ENCODE measurements around the gene C2CD3. TPM values are rescaled to one million over a fixed set of nuclear protein-coding genes. Genes with fewer than 3 reads are reported as not detected.

The C2CD3 gene
- total RNA-seq, 1 experiment from 2014 or later = 18.7 TPM

DNA sequence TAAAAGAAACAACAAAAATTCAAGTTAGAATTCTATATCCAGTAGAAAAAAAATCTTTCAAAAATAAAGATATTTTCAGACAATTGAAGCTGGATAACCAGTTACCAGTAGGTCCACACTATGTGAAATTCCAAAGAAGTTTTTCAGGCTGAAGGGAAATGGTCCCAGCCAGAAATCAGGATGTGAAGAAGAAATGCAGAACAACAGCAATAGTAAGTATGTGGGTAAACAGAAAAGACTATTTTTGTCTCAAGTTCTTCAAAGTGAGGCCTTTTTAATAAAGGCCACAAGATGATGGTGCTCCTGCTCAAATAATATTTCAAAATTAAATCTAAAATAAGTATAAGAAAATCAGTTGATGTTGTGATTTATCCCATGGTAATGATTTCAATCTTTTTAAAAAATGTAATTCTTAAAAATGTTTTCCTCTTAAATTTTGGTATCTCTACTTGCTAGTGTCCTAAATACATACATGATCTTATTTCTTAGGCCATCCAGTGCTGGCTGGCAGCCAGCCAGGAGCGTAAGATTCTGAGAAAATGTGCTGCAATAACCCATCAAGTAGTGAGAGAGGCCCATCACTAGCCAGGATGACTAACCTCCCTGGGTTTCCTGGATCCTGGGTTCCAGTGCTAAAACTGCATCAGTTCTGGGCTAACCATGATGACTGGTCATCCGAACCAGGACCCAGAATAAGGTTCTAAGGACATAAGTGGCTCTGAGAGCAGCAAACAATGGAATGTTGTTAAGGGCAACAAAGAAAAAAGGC lies 146.4 kb downstream of the C2CD3 start (continued):
- TF ChIP-seq TP53 (CRISPR knock-in tag; IDR thresholded peaks at IDR 0.05) = no peak
- TF ChIP-seq, protein P1, sequence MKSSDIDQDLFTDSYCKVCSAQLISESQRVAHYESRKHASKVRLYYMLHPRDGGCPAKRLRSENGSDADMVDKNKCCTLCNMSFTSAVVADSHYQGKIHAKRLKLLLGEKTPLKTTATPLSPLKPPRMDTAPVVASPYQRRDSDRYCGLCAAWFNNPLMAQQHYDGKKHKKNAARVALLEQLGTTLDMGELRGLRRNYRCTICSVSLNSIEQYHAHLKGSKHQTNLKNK (CRISPR knock-in tag; IDR thresholded peaks at IDR 0.05) = no peak

DNA sequence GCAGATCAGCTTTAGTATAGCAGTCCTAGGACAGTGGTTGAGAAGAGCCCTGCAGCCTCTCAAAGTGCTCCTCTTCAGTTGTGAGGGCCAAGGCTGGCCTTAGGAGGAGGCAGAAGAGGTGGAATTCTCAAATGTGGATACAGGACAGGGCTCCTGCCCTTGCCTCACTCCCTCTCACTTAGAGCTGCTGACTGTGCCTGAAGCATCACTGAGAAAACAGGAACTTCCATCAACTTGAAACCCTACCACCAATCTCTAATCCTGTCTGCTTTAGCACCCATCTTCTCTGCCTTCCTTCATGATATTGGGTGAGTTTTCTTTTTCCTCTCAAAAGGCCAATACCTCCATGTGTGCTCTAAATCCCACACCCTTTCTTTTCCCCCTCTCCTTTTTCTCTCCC lies 147.5 kb downstream of the C2CD3 start:
- ATAC-seq (no peak), DNase-seq (ENCODE audit: low spot score) (no peak)
- POLR2A ChIA-PET = no interaction called here
- Mint-ChIP-seq H3K27ac (no peak overlapping the region), H3K36me3 (peaks cover 5% of the 10 kb centered on the region; the same call in 1 of the 2 replicates), H3K4me3 (no peak overlapping the region), H3K4me1 (peaks cover 6% of the 10 kb centered on the region), H3K27me3 (ENCODE audit: low read depth) (no peaks in the 10 kb centered on the region), H3K9me3 (no peaks in the 10 kb centered on the region)
- no peak for TF ChIP-seq GTF2I (CRISPR knock-in tag; conservative IDR thresholded peaks at IDR 0.05)
- no peak for TF ChIP-seq ZNF121 (CRISPR knock-in tag; IDR thresholded peaks at IDR 0.05)
- no peak for TF ChIP-seq RELA (CRISPR knock-in tag; IDR thresholded peaks at IDR 0.05; ENCODE audit: borderline replicate concordance)
- TF ChIP-seq, protein P2, sequence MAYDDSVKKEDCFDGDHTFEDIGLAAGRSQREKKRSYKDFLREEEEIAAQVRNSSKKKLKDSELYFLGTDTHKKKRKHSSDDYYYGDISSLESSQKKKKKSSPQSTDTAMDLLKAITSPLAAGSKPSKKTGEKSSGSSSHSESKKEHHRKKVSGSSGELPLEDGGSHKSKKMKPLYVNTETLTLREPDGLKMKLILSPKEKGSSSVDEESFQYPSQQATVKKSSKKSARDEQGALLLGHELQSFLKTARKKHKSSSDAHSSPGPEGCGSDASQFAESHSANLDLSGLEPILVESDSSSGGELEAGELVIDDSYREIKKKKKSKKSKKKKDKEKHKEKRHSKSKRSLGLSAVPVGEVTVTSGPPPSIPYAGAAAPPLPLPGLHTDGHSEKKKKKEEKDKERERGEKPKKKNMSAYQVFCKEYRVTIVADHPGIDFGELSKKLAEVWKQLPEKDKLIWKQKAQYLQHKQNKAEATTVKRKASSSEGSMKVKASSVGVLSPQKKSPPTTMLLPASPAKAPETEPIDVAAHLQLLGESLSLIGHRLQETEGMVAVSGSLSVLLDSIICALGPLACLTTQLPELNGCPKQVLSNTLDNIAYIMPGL (CRISPR knock-in tag; IDR thresholded peaks at IDR 0.05) = no peak
- no peak for TF ChIP-seq NR3C1 (CRISPR knock-in tag; conservative IDR thresholded peaks at IDR 0.05; ENCODE audit: low read depth)
- no peak for TF ChIP-seq ZNF219 (CRISPR knock-in tag; IDR thresholded peaks at IDR 0.05; ENCODE audit: borderline replicate concordance)
- TF ChIP-seq ELF4 (CRISPR knock-in tag; IDR thresholded peaks at IDR 0.05; ENCODE audit: low read depth) = no peak
- TF ChIP-seq, protein P3, sequence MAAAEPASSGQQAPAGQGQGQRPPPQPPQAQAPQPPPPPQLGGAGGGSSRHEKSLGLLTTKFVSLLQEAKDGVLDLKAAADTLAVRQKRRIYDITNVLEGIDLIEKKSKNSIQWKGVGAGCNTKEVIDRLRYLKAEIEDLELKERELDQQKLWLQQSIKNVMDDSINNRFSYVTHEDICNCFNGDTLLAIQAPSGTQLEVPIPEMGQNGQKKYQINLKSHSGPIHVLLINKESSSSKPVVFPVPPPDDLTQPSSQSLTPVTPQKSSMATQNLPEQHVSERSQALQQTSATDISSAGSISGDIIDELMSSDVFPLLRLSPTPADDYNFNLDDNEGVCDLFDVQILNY (CRISPR knock-in tag; IDR thresholded peaks at IDR 0.05) = no peak
- TF ChIP-seq ZNF416 (CRISPR knock-in tag; IDR thresholded peaks at IDR 0.05) = no peak
- TF ChIP-seq CREM (CRISPR knock-in tag; IDR thresholded peaks at IDR 0.05) = no peak
- no peak for TF ChIP-seq SMAD3 (CRISPR knock-in tag; IDR thresholded peaks at IDR 0.05; ENCODE audit: borderline replicate concordance)
- TF ChIP-seq, protein P4, sequence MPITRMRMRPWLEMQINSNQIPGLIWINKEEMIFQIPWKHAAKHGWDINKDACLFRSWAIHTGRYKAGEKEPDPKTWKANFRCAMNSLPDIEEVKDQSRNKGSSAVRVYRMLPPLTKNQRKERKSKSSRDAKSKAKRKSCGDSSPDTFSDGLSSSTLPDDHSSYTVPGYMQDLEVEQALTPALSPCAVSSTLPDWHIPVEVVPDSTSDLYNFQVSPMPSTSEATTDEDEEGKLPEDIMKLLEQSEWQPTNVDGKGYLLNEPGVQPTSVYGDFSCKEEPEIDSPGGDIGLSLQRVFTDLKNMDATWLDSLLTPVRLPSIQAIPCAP (CRISPR knock-in tag; IDR thresholded peaks at IDR 0.05) = no peak
- TF ChIP-seq KAT7 (CRISPR knock-in tag; IDR thresholded peaks at IDR 0.05; ENCODE audit: borderline replicate concordance) = no peak
- TF ChIP-seq, protein P5, sequence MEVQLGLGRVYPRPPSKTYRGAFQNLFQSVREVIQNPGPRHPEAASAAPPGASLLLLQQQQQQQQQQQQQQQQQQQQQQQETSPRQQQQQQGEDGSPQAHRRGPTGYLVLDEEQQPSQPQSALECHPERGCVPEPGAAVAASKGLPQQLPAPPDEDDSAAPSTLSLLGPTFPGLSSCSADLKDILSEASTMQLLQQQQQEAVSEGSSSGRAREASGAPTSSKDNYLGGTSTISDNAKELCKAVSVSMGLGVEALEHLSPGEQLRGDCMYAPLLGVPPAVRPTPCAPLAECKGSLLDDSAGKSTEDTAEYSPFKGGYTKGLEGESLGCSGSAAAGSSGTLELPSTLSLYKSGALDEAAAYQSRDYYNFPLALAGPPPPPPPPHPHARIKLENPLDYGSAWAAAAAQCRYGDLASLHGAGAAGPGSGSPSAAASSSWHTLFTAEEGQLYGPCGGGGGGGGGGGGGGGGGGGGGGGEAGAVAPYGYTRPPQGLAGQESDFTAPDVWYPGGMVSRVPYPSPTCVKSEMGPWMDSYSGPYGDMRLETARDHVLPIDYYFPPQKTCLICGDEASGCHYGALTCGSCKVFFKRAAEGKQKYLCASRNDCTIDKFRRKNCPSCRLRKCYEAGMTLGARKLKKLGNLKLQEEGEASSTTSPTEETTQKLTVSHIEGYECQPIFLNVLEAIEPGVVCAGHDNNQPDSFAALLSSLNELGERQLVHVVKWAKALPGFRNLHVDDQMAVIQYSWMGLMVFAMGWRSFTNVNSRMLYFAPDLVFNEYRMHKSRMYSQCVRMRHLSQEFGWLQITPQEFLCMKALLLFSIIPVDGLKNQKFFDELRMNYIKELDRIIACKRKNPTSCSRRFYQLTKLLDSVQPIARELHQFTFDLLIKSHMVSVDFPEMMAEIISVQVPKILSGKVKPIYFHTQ (CRISPR knock-in tag; IDR thresholded peaks at IDR 0.05) = no peak
- TF ChIP-seq, protein P6, sequence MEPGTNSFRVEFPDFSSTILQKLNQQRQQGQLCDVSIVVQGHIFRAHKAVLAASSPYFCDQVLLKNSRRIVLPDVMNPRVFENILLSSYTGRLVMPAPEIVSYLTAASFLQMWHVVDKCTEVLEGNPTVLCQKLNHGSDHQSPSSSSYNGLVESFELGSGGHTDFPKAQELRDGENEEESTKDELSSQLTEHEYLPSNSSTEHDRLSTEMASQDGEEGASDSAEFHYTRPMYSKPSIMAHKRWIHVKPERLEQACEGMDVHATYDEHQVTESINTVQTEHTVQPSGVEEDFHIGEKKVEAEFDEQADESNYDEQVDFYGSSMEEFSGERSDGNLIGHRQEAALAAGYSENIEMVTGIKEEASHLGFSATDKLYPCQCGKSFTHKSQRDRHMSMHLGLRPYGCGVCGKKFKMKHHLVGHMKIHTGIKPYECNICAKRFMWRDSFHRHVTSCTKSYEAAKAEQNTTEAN (CRISPR knock-in tag; IDR thresholded peaks at IDR 0.05) = no peak
- no peak for TF ChIP-seq FOXP1 (CRISPR knock-in tag; IDR thresholded peaks at IDR 0.05; ENCODE audit: borderline replicate concordance)
- TF ChIP-seq, protein P7, sequence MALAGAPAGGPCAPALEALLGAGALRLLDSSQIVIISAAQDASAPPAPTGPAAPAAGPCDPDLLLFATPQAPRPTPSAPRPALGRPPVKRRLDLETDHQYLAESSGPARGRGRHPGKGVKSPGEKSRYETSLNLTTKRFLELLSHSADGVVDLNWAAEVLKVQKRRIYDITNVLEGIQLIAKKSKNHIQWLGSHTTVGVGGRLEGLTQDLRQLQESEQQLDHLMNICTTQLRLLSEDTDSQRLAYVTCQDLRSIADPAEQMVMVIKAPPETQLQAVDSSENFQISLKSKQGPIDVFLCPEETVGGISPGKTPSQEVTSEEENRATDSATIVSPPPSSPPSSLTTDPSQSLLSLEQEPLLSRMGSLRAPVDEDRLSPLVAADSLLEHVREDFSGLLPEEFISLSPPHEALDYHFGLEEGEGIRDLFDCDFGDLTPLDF (CRISPR knock-in tag; IDR thresholded peaks at IDR 0.05) = no peak
- CTCF ChIA-PET = no interaction called here

Measured in WTC11 (cell line).